HG02623 (cell line): Measurements from ENCODE around the gene ERICH2.
"Not testable (repeated sequence)": the region's sequence is repeated elsewhere in the genome, so short reads cannot be mapped to it uniquely, and the experiment has no call there.

ENCODE experiments used
- ATAC-seq: cut with Tn5 transposase; IDR thresholded peaks from one replicate; pipeline ENCODE4 v1.9.1; 2021; ENCODE audit warnings: moderate library complexity; ENCODE audit not compliant: unreplicated experiment

Gene ERICH2, protein sequence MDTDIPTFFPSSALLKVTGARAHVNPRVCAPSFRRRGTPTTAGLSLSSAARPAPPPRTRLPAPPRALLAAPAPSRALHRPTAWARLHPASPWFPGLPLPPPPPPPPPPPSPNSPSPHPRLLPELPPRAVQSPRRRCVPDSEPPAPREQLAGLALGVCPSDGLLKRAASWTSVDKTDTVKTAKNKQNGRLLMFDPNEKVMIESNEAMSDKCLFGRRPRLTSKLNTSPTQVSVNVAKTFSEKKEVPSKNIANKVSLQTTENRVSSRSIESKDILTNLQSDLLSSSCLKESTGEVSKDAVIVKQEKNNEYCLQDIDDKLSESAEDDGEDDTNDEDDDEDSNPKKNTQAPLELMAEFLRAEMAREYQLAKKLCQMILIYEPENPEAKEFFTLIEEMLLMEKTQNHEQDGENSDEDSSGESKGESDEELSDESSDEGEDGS

GRCh38 chr2:170770008-170770605 is at the start of gene ERICH2:
Gene ERICH2 (plus strand): TSS chr2:170770378. CDS start chr2:170770682, 304 bp downstream.
- peak; percentile 33 for ATAC-seq

DNA sequence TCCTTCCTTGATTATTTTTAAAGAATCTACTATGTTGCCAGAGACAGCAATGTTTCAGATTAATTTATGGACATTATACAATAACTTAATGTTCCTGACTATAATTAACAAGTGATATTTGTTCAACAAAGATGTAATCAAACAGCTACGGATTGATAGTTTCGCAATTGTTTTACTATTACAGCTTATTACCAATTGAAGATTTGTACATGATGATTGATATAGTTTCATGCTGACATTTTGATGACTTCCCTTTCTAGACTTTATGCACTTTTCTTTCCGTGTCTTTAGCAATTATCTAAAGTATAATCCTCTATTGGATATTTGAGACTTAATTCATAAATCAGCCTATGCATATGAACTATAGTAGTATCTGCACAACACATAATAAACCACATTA is 48.5 kb upstream of the ERICH2 start:
- ATAC-seq = no peak

- ATAC-seq = no peak
Observed at GRCh38 chr2:170722301-170722700, 47.9 kb upstream of the ERICH2 start.

- ATAC-seq = no peak
Observed at GRCh38 chr2:170723446-170723958, 46.7 kb upstream of the ERICH2 start.

DNA sequence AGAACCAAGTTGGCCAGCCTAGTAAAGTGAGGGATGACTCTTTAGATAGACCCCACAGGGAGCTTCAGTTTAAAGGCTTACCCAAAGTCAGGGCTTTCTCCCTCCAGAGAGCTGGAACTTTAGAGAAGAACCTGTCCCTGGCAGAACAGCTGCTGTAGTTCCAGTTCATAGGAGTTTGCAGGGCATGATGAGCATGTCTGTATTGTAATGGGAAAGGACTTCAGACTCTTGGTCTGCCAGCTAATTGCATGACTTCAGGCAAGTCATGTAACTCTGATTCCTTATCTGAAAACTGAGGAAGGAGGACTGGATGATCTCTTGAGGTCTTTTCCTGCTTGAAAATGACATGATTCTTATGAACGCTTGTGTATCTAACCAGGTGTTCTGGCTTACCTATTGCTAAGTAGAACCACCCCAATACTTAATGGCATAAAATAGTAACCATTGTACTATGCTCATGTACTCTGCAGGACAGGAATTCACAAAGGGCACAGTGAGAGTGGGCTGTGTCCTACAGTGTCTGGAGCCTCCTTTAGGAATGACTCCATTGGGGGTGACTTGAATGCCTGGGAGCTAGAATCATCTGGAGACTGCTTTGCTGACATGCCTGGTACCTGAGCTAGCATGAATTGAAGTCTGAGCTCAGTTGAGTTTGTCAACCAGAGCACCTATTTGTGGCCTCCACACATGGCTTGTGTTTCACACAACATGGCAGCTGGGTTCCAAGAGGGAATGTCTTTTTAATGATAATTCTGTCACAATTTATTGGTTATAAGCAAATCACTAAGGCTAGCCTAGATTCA is 36.2 kb upstream of the ERICH2 start:
- ATAC-seq = no peak

DNA sequence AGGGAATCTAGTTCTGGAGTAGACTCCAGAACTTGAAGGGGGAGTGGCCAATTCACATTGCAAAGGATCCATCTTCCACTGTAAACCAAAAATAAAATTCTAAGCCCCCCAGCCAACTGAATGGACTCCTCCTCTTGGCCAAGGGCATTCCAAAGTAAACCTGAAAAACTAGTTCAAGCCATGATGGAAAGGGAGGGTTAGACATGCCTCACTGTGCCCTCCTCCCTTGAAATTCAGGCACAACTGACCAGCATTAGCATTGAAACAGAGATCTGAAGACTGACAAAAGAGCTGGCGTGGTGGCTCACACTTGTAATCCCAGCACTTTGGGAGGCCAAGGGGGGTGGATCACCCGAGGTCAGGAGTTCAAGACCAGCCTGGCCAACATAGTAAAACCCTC is 35.6 kb upstream of the ERICH2 start:
- not testable (repeated sequence) for ATAC-seq

GRCh38 chr2:170736628-170737027 is 33.5 kb upstream of the ERICH2 start:
- ATAC-seq = no peak

GRCh38 chr2:170737406-170737805 is 32.8 kb upstream of the ERICH2 start:
- ATAC-seq = no peak

DNA sequence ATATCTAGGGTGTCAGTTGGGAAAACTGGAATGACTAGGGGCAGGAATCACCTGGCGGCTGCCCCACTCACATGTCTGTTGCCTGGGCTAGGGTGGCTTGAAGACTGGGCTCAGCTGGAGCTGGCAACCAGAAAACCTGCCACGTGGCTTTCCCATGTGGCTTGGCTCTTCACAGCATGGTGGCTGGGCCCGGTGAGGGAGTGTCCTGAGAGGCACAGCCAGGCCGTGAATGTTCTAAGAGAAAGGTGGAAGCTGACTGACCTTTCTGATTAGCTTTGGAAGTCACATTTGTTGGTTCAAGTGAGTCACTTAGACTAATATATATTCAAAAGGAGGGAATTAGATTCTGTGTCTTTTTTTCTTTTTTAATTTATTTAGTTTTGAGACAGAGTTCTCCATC is 32.4 kb upstream of the ERICH2 start:
- ATAC-seq = no peak

DNA sequence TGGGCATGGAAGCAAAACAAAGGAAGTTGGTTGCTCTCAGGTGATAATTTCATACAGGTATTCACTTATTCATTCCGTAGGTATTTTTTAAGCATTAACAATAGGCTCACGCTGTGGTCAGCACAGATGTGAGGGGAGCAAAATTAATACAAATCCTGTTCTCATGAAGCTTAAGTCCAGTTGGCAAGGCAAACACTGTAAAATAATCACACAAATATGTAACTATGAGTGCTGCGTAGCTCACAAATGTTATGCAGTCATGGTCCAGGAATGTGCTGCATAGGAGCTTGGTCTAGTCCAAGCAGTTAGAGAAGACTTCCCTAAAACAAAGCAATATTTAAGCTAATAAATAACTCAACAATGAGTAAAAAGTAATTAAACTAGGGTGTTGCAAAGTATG is 31.1 kb upstream of the ERICH2 start:
- no peak for ATAC-seq

DNA sequence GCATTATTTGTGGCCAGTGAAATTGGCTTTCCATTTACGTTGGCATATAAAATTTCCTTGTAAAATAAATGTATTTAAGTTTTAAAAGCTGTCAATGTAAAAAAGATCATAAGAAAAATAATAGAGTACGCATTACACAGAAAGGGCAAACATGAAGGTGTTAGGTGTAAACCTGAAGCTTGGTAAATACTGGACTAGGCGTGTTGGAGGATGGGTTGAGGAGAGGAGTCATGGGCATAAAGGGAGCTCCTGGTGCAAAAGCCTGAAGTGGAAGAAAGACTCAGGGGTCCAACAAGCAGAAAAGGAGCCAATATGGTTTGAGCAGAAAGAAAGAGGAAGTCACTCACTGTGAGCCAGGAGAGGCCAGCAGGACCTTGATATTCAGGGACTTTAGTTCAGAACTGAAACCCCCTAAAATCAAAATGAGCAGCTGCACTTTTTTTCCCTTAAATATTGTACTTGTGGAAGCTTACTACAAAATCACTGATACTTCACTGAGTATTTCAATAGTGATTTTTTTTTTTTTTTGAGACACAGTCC is 30.6 kb upstream of the ERICH2 start:
- no peak for ATAC-seq

DNA sequence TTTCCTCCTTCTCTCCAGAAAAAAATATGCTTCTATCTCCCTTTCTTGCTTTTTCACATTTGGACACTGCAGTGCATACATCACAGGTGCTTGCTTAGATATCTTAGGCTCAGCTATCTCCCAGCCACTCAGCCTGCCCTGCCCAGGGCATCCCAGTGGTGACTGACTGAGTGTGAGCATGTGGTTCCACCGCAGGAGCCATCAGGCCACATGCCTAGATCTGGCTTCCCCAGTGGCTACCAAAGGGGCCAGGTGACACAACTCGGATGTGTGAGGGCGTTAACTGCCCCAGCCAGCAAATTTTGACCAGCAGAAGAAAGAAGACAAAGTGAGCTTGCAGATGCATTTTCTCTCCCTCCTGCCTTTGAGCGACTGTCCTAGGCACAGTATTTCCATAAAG is 29.5 kb upstream of the ERICH2 start:
- ATAC-seq = no peak

GRCh38 chr2:170742000-170742399 is 28.2 kb upstream of the ERICH2 start:
- ATAC-seq = no peak

DNA sequence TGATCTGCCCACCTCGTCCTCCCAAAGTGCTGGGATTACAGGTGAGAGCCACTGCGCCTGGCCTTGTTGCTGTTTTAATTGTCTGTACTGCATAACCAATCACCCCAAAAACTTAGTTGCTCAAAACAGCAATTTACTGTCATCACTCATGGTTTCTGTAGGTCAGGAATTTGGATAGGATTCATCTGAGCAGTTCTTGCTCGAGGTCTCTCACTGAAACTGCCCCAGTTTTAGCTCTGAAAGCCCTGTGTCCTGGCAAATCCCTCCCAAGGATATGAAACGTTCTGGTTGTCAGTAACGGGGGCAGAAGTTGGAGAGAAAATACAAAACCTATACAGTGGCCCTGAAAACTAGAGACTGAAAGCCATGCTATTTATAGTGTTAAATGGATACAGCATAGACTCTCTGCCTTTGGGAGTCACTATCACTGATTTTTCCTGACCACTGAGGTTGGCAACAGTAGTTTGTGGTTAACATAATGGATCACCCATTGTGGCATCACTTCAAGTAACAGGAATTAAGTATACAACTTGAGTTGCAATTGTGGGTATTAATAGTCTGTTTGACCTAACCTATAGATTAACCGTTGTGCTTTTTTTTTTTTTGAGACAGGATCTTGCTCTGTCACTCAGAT is 27.2 kb upstream of the ERICH2 start:
- ATAC-seq = no peak

DNA sequence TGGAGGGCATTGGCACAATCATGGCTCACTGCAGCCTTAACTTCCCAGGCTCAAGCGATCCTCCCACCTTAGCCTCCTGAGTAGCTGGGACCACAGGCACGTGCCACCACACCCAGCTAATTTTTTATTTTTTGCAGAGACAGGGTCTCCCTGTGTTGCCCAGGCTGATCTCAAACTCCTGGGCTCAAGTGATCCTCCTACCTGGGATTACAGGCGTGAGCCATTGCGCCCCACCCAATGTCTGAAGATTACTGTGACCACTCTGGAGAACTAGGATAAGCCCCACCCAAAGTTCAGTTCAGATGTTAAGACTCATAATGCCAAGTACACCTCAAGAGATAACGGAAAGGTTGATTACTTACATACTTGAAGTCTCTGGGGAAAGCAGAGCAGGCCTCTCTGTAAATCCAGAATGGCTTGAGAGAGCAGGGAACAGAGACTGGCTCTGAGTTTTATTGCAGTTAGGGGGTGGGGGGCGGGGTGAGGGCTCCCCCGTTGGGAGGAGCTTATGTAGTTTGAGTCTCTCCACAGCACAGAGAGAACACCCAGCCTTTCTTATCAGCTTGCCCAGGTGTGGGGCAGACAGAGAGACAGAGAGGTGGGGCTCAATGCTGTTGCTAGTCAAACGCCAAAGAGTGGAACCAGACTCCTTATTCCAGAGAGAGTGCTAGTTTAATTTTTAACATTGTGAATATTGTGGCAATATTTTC is 26.5 kb upstream of the ERICH2 start:
- ATAC-seq = no peak

DNA sequence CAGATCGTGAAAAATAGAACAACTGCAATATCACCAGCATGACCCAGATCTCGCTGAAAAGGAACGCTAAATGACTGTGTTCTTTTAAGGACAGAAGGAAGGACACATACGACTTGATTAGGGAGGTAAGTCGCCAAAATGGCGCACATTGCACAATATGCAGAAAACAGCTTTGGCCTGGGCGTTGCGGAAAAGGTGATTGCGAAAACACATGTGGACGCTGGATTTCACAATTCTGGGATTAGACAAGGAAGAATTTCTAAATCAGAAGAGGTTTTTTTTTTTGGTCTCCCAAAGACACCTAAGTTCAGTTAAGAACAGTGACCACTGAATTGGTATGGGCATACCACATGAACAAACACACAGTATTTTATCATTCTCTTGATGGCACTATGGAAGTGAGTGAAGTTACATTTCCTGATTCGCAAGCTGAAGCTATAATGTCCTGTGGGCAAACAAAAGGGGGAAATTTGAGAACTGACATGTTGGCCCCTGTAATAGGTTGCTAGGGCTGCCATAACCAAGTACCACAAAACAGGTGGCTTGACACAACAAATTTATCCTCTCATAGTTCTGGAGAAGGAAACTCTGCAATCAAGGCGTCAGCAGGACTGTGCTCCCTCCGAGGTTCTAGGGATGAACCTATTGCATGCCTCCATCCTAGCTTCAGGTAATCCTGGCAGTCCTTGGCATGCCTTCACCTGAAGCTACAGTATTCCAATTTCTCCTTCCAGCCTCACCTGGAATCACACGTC is 25.8 kb upstream of the ERICH2 start:
- no peak for ATAC-seq

DNA sequence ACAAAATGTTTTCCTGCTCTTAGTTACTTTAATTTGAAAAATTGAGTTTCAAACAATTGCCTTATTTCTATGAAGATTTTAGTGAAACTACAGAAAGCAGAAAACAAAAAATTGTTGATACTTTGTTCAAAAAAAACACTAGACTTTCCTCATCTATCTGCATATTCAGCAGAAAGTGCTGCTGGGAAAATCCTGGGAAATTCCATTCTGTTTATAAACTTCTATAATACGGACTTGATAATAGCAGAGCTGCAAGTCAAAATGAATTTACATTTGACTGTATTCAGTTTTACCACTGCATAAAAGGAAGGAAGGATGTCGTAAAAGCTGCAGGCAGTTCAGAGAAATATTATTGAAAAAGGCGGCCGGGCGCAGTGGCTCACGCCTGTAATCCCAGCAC is 24.9 kb upstream of the ERICH2 start:
- no peak for ATAC-seq

DNA sequence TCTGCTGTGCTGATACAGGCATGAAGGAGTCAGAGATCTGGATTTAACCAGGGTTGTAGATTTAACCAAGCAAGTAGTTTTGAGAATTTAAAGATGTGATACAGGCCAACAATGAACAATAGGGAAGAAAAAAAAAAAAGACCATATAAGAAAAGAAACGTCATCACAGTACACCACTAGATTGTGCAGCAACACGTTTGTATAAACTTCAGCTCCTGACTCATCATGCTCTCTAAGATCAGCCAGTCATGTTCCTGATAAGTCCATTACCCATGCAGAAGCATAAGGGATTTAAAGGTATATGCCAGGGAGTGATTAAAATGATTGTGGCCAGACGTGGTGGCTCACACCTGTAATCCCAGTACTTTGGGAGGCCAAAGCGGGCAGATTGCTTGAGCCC is 22.3 kb upstream of the ERICH2 start:
- ATAC-seq = no peak

DNA sequence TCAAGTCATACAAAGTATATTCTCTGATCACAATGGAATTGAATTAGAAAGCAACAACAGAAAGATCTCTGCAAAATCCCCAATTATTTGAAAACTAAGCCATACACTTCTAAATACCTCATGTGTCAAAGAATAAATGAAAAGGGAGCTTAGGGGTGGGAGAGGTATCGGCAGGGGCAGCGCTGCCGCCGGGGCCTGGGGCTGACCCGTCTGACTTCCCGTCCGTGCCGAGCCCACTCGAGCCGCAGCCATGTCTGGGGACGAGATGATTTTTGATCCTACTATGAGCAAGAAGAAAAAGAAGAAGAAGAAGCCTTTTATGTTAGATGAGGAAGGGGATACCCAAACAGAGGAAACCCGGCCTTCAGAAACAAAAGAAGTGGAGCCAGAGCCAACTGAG is 18.6 kb upstream of the ERICH2 start:
- not testable (repeated sequence) for ATAC-seq
